Measurements from ENCODE around the gene KRTAP9-7. TPM values are rescaled to one million over a fixed set of nuclear protein-coding genes. Genes with fewer than 3 reads are reported as not detected.

The KRTAP9-7 gene
- total RNA-seq, 1 experiment from 2014 or later: not detected

DNA sequence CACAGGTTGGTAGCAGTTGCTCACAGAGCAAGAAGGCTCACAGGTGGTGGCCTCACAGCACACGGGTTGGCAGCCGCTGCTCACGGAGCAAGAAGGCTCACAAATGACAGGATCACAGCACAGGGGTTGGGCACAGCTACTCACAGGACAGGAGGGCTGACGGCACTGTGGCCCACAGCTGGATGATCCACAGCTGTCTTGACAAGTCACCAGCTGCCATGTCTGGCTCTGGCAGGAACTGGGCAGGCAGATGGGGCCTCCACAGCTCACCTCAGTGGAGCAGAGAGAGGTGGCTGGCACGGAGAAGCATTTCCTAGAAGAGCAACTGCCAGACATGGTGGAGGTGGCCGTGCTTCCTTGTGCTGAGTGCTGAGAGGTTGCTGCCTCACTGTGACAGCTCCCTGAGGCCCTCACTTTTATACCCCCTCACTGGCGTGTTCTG is 33.4 kb downstream of the KRTAP9-7 start, which contains the start of gene KRTAP16-1:
TSS of gene KRTAP16-1 (minus strand) at position 392 of the 442 bp plus-strand sequence. CDS start at position 336, 56 bp downstream.
- H3K4me3 Mint-ChIP-seq: no peak within 1 kb of the TSS
- no peaks in the 10 kb centered on the region for H3K4me1 Mint-ChIP-seq
- H3K9me3 Mint-ChIP-seq: no peaks in the 10 kb centered on the region
- no peak for ATAC-seq
- H3K36me3 Mint-ChIP-seq: no peaks in the 10 kb centered on the region
- ChIA-PET CTCF (interaction anchor here (1.9 kb wide), 1 partner anchor 14 kb away, joined by 7 read pairs; no protein-coding TSS in a partner anchor), POLR2A (no interaction called here)
- H3K27ac Mint-ChIP-seq: no peak within 1 kb of the TSS
- no peak for DNase-seq (ENCODE audit: low spot score)
- H3K27me3 Mint-ChIP-seq (ENCODE audit: low read depth): no peaks in the 10 kb centered on the region; the same call in none of the 2 replicates
- no peak for TF ChIP-seq FOXJ3 (CRISPR knock-in tag; IDR thresholded peaks at IDR 0.05; ENCODE audit: borderline replicate concordance)
- TF ChIP-seq ETV6 (CRISPR knock-in tag; IDR thresholded peaks at IDR 0.05): no peak
- TF ChIP-seq NR3C1 (CRISPR knock-in tag; conservative IDR thresholded peaks at IDR 0.05; ENCODE audit: low read depth): no peak
- TF ChIP-seq, protein P1, sequence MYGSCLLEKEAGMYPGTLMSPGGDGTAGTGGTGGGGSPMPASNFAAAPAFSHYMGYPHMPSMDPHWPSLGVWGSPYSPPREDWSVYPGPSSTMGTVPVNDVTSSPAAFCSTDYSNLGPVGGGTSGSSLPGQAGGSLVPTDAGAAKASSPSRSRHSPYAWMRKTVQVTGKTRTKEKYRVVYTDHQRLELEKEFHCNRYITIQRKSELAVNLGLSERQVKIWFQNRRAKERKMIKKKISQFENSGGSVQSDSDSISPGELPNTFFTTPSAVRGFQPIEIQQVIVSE (CRISPR knock-in tag; IDR thresholded peaks at IDR 0.05; ENCODE audit: borderline replicate concordance): no peak
- TF ChIP-seq, protein P2, sequence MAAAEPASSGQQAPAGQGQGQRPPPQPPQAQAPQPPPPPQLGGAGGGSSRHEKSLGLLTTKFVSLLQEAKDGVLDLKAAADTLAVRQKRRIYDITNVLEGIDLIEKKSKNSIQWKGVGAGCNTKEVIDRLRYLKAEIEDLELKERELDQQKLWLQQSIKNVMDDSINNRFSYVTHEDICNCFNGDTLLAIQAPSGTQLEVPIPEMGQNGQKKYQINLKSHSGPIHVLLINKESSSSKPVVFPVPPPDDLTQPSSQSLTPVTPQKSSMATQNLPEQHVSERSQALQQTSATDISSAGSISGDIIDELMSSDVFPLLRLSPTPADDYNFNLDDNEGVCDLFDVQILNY (CRISPR knock-in tag; IDR thresholded peaks at IDR 0.05): no peak
- TF ChIP-seq NFE2L1 (CRISPR knock-in tag; IDR thresholded peaks at IDR 0.05): no peak
- no peak for TF ChIP-seq GTF2I (CRISPR knock-in tag; conservative IDR thresholded peaks at IDR 0.05)

DNA sequence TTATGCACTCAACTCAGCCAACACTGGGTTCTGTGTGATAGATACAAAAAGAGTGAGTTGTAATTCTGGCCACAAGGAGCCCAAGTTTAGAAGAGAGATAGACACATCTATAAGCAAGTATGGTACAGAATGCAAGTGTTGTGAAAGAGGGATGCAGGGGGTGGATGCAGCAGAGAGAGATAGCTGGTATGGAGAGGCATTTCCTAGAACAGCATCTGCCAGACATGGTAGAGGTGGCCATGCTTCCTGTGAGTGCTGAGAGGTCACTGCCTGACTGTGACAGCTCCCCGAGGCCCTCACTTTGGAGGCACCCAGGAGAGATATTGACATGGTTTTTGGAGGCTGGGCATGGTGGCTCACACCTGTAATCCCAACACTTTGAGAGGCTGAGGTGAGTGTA is 35.6 kb downstream of the KRTAP9-7 start:
- POLR2A ChIA-PET: no interaction called here
- H3K27me3 Mint-ChIP-seq (ENCODE audit: low read depth): no peaks in the 10 kb centered on the region; the same call in none of the 2 replicates
- no peak for TF ChIP-seq FOXK1 (CRISPR knock-in tag; IDR thresholded peaks at IDR 0.05)
- TF ChIP-seq, protein P3, sequence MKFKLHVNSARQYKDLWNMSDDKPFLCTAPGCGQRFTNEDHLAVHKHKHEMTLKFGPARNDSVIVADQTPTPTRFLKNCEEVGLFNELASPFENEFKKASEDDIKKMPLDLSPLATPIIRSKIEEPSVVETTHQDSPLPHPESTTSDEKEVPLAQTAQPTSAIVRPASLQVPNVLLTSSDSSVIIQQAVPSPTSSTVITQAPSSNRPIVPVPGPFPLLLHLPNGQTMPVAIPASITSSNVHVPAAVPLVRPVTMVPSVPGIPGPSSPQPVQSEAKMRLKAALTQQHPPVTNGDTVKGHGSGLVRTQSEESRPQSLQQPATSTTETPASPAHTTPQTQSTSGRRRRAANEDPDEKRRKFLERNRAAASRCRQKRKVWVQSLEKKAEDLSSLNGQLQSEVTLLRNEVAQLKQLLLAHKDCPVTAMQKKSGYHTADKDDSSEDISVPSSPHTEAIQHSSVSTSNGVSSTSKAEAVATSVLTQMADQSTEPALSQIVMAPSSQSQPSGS (CRISPR knock-in tag; IDR thresholded peaks at IDR 0.05; ENCODE audit: borderline replicate concordance, low read depth): no peak
- TF ChIP-seq JUN (CRISPR knock-in tag; IDR thresholded peaks at IDR 0.05): no peak
- TF ChIP-seq, protein P4, sequence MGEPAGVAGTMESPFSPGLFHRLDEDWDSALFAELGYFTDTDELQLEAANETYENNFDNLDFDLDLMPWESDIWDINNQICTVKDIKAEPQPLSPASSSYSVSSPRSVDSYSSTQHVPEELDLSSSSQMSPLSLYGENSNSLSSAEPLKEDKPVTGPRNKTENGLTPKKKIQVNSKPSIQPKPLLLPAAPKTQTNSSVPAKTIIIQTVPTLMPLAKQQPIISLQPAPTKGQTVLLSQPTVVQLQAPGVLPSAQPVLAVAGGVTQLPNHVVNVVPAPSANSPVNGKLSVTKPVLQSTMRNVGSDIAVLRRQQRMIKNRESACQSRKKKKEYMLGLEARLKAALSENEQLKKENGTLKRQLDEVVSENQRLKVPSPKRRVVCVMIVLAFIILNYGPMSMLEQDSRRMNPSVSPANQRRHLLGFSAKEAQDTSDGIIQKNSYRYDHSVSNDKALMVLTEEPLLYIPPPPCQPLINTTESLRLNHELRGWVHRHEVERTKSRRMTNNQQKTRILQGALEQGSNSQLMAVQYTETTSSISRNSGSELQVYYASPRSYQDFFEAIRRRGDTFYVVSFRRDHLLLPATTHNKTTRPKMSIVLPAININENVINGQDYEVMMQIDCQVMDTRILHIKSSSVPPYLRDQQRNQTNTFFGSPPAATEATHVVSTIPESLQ (CRISPR knock-in tag; IDR thresholded peaks at IDR 0.05): no peak
- no peak for TF ChIP-seq KAT7 (CRISPR knock-in tag; IDR thresholded peaks at IDR 0.05; ENCODE audit: borderline replicate concordance)
- TF ChIP-seq, protein P5, sequence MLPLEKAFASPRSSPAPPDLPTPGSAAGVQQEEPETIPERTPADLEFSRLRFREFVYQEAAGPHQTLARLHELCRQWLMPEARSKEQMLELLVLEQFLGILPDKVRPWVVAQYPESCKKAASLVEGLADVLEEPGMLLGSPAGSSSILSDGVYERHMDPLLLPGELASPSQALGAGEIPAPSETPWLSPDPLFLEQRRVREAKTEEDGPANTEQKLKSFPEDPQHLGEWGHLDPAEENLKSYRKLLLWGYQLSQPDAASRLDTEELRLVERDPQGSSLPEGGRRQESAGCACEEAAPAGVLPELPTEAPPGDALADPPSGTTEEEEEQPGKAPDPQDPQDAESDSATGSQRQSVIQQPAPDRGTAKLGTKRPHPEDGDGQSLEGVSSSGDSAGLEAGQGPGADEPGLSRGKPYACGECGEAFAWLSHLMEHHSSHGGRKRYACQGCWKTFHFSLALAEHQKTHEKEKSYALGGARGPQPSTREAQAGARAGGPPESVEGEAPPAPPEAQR (CRISPR knock-in tag; IDR thresholded peaks at IDR 0.05): no peak
- no peak for TF ChIP-seq ZNF396 (CRISPR knock-in tag; IDR thresholded peaks at IDR 0.05; ENCODE audit: borderline replicate concordance)
- no peak for TF ChIP-seq NFATC4 (CRISPR knock-in tag; IDR thresholded peaks at IDR 0.05)
- TF ChIP-seq, protein P6, sequence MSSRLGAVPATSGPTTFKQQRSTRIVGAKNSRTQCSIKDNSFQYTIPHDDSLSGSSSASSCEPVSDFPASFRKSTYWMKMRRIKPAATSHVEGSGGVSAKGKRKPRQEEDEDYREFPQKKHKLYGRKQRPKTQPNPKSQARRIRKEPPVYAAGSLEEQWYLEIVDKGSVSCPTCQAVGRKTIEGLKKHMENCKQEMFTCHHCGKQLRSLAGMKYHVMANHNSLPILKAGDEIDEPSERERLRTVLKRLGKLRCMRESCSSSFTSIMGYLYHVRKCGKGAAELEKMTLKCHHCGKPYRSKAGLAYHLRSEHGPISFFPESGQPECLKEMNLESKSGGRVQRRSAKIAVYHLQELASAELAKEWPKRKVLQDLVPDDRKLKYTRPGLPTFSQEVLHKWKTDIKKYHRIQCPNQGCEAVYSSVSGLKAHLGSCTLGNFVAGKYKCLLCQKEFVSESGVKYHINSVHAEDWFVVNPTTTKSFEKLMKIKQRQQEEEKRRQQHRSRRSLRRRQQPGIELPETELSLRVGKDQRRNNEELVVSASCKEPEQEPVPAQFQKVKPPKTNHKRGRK (CRISPR knock-in tag; IDR thresholded peaks at IDR 0.05; ENCODE audit: borderline replicate concordance): no peak
- no peak for TF ChIP-seq OVOL2 (CRISPR knock-in tag; IDR thresholded peaks at IDR 0.05; ENCODE audit: borderline replicate concordance)
- TF ChIP-seq, protein P7, sequence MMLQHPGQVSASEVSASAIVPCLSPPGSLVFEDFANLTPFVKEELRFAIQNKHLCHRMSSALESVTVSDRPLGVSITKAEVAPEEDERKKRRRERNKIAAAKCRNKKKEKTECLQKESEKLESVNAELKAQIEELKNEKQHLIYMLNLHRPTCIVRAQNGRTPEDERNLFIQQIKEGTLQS (CRISPR knock-in tag; conservative IDR thresholded peaks at IDR 0.05): no peak
- no peak for TF ChIP-seq TEAD4 (CRISPR knock-in tag; IDR thresholded peaks at IDR 0.05)
- TF ChIP-seq, protein P8, sequence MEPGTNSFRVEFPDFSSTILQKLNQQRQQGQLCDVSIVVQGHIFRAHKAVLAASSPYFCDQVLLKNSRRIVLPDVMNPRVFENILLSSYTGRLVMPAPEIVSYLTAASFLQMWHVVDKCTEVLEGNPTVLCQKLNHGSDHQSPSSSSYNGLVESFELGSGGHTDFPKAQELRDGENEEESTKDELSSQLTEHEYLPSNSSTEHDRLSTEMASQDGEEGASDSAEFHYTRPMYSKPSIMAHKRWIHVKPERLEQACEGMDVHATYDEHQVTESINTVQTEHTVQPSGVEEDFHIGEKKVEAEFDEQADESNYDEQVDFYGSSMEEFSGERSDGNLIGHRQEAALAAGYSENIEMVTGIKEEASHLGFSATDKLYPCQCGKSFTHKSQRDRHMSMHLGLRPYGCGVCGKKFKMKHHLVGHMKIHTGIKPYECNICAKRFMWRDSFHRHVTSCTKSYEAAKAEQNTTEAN (CRISPR knock-in tag; IDR thresholded peaks at IDR 0.05): no peak
- TF ChIP-seq RORB (CRISPR knock-in tag; IDR thresholded peaks at IDR 0.05): no peak
- TF ChIP-seq, protein P9, sequence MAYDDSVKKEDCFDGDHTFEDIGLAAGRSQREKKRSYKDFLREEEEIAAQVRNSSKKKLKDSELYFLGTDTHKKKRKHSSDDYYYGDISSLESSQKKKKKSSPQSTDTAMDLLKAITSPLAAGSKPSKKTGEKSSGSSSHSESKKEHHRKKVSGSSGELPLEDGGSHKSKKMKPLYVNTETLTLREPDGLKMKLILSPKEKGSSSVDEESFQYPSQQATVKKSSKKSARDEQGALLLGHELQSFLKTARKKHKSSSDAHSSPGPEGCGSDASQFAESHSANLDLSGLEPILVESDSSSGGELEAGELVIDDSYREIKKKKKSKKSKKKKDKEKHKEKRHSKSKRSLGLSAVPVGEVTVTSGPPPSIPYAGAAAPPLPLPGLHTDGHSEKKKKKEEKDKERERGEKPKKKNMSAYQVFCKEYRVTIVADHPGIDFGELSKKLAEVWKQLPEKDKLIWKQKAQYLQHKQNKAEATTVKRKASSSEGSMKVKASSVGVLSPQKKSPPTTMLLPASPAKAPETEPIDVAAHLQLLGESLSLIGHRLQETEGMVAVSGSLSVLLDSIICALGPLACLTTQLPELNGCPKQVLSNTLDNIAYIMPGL (CRISPR knock-in tag; IDR thresholded peaks at IDR 0.05): no peak
- no peak for TF ChIP-seq NFE2L1 (CRISPR knock-in tag; IDR thresholded peaks at IDR 0.05)

More for the DNA sequence above, 35.6 kb downstream of the KRTAP9-7 start:
- Mint-ChIP-seq H3K9me3 (no peaks in the 10 kb centered on the region), H3K4me3 (no peak overlapping the region), H3K27ac (no peak overlapping the region), H3K36me3 (no peaks in the 10 kb centered on the region), H3K4me1 (no peaks in the 10 kb centered on the region)
- CTCF ChIA-PET: no interaction called here
- no peak for DNase-seq (ENCODE audit: low spot score)
- no peak for ATAC-seq
